Fibroblast of villous mesenchyme (primary cell): ENCODE data around the gene CARM1. TPM values are rescaled to one million over a fixed set of nuclear protein-coding genes. Genes with fewer than 3 reads are reported as not detected.
"Not testable (repeated sequence)": the region's sequence is repeated elsewhere in the genome, so short reads cannot be mapped to it uniquely, and the experiment has no call there.

Source experiments
- DNase-seq: peaks from one replicate; pipeline ENCODE4 v3.0.0-alpha.2; 2010; ENCODE audit warnings: low read depth
- H3K4me3 ChIP-seq: 2 replicates; pipeline ENCODE4 v1.5.1; 2011; ENCODE audit warnings: low read depth, mild to moderate bottlenecking, low read length
- total RNA-seq: library from RNA; depleted of rRNA; stranded (reverse); fragments of >200 nt; gene quantifications from 2 replicates; pipeline ENCODE4 v1.2.3, GENCODE V29; 2012
- TF ChIP-seq, protein P1 (sequence below): IDR thresholded peaks from 2 replicates; pipeline ENCODE4 v1.5.1; 2012; ENCODE audit warnings: low read depth, mild to moderate bottlenecking, low read length; ENCODE audit not compliant: insufficient read depth

CARM1 gene
- total RNA-seq, 1 donor, result 38.0 TPM

DNA sequence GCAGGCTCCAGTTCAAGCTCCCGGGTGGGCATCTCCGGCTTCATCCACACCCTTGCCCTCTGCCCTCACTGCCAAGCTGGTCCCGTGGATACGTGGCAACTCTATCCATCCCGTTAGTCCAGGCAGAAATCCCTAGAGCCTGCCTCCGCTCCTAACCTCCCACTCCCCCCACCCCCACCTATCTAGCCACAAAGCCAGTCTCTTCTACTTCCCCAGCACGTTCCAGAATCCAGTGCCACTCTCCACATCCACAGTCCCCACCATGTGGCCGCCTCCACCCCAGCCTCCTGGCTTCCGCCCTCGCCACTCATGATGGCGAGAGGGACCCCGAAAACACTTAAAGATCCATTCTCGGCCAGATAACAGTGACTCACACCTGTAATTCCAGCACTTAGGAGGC, 53.2 kb downstream of the CARM1 start:
- TF ChIP-seq, protein P1, sequence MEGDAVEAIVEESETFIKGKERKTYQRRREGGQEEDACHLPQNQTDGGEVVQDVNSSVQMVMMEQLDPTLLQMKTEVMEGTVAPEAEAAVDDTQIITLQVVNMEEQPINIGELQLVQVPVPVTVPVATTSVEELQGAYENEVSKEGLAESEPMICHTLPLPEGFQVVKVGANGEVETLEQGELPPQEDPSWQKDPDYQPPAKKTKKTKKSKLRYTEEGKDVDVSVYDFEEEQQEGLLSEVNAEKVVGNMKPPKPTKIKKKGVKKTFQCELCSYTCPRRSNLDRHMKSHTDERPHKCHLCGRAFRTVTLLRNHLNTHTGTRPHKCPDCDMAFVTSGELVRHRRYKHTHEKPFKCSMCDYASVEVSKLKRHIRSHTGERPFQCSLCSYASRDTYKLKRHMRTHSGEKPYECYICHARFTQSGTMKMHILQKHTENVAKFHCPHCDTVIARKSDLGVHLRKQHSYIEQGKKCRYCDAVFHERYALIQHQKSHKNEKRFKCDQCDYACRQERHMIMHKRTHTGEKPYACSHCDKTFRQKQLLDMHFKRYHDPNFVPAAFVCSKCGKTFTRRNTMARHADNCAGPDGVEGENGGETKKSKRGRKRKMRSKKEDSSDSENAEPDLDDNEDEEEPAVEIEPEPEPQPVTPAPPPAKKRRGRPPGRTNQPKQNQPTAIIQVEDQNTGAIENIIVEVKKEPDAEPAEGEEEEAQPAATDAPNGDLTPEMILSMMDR, result no peak

DNA sequence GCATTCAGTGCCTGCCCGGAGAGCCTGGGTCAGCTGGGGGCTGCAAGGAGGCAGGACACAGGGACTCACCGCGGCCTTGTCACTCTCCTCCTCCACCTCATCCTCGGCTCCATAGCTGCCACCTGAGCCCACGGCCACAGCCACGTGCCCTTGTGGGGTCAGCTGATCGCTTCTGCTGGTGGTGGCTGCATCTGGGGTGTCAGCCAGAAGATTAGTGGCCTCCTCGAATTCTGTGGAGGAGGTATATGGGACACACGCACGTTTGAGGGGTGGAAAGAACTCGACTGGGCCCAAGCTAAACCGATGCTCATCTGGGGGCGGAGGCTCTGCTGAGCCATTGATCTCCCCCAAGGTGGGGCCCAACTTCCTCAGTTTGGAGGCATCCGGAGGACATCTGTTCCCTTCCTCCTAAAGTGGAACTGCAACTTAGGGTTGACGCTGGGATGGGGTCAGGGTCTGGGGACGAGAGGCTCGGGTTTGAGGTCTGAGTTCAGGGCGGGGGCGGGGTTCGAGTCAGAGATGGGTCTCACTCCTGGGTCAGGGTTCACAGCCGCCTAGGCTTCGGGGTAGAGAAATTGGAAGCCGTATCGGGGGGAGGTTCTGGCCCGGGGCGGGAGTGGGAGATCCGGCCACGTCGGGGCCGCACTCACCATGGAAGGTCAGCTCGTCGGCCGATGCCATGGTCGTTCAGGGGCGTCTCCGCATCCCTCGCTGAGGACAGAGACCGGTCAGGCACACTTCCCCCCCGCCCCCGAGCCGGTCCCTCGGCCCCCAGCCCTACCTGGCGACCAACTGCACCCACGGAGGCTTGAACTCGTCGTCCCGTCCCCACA, 56.6 kb downstream of the CARM1 start:
- TF ChIP-seq, protein P1, result no peak
- peak overlapping the region; percentile 91 for H3K4me3 ChIP-seq
- DNase-seq, result no peak

More for the DNA sequence above, 53.2 kb downstream of the CARM1 start:
- DNase-seq, result no peak
- no peak overlapping the region for H3K4me3 ChIP-seq

DNA sequence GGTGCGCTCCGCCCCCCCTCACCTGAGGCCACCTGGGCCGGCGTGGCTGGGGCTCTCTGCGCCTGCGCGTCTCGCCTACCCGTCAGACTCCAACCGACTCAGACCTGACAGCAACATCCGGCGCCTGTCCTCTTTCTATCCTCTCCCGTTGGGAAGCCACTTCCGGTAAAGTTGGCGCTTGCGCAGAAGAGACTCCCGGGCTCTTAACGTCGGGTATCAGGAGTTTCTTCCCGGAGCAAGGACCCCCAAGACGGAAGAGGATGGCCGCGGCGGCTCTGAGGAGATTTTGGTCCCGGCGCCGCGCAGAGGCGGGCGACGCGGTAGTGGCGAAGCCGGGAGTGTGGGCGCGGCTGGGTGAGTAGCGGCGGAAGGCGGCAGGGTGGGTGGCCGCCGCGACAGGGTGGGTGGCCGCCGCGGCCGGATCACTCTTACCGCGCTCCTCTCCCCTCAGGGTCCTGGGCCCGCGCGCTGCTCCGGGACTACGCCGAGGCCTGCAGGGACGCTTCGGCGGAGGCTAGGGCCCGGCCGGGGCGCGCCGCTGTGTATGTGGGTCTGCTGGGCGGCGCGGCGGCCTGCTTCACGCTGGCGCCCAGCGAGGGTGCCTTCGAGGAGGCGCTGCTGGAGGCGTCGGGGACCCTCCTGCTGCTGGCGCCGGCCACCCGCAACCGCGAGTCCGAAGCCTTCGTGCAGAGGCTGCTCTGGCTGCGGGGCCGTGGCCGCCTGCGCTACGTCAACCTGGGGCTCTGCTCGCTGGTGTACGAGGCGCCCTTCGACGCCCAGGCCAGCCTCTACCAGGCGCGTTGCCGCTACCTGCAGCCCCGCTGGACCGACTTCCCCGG, 57.4 kb downstream of the CARM1 start, which contains the start of the genes TIMM29 and YIPF2:
TSS of gene TIMM29 (plus strand) at position 249 of the 839 bp plus-strand sequence. CDS start at position 261, 12 bp downstream.
TSS of gene YIPF2 (minus strand) at position 77 of the 839 bp plus-strand sequence. CDS start 229 bp downstream, outside the sequence.
- DNase-seq, result peak; percentile 99
- peak within 1 kb of the TSS; percentile 91 for H3K4me3 ChIP-seq
- TF ChIP-seq, protein P1, result no peak

DNA sequence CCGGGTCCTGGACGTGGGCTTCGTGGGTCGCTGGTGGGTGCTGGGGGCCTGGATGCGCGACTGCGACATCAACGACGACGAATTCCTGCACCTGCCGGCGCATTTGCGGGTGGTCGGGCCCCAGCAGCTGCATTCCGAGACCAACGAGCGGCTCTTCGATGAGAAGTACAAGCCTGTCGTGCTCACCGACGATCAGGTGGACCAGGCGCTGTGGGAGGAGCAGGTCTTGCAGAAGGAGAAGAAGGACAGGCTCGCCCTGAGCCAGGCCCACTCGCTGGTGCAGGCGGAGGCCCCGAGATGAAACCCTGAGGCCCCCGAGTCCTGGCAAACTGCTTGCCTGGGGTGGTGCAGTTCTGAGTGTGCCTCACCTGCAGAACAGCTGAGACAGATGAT, 58.0 kb downstream of the CARM1 start:
- TF ChIP-seq, protein P1, result no peak
- DNase-seq, result no peak
- peak overlapping the region; percentile 91 for H3K4me3 ChIP-seq

DNA sequence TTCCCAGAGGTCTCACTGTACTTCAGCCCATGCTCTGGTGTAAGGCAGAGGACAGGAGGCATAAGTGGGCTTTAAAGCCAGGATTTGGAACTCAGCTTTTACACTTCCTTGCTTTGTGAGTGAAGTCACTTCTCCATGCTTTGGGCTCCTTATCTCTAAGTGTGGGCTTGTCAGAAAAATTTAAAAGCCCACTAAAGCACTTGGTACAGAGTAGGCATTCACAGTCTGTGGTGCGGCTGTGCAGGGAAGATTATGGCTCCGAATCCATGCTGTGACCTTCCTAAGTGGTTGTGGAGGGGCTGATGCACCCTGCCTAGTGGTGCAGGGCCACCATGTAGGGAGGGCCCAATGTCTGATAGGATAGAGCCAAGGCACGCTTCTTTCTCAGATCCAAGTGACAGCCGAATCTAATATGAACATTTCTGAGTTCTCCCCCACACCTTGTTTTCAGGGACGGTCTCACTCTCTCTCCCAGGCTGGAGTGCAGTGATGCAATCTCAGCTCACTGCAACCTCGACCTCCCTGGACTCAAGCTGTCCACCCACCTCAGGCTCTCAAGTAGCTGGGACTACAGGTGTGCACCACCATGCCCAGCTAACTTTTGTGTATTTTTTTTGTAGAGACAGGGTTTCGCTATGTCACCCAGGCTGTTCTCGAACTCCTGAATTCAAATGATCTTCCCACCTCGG, 64.2 kb downstream of the CARM1 start:
- TF ChIP-seq, protein P1, result no peak

DNA sequence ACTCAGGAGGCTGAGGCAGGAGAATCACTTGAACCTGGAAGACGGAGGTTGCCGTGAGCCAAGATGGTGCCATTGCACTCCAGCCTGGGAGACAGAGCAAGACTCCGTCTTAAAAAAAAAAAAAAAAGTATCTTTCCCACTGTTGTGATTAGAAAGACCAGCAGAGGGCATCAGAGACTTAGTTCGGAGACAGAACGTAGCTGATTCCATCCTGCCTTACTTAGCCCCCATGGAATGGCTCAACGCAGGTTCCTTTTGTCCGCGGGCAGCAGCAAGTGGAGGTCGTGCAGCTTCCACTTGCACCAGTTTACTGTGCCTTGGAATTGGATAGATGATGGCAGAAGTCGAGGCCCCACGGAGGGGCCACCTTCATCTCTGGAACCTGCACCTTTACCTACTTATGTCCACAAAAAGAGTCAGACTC, 65.3 kb downstream of the CARM1 start:
- no peak overlapping the region for H3K4me3 ChIP-seq
- DNase-seq, result peak; percentile 84
- TF ChIP-seq, protein P1, result peak; percentile 72

More for the DNA sequence above, 64.2 kb downstream of the CARM1 start:
- no peak for DNase-seq
- H3K4me3 ChIP-seq, result no peak overlapping the region

DNA sequence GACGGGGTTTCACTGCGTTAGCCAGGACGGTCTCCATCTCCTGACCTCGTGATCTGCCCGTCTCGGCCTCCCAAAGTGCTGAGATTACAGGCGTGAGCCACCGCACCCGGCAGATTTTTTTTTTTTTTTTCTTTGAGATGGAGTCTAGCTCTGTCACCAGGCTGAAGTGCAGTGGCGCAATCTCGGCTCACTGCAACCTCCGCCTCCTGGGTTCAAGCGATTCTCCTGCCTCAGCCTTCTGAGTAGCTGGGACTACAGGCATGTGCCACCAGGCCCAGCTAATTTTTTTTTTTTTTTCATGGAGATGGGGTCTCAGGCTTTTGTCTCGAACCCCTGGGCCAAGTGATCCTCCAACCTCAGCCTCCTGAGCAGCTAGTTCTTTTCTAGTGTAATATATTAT, 70.3 kb downstream of the CARM1 start:
- H3K4me3 ChIP-seq, DNase-seq: not testable (repeated sequence)

DNA sequence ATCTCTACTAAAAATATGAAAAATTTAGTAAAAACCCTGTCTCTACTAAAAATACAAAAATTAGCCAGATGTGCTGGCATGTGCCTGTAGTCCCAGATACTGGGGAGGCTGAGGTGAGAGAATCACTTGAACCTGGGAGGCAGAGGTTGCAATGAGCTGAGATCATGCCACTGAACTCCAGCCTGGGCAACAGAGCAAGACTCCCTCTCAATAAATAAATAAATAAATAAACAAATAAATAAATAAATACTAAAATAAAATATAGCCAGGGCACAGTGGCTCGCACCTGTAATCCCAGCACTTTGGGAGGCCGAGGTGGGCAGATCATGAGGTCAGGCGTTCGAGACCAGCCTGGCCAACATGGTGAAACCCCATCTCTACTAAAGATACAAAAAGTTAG, 72.1 kb downstream of the CARM1 start:
- DNase-seq, H3K4me3 ChIP-seq: not testable (repeated sequence)
